ENCODE results near the gene CD300LB. TPM values are rescaled to one million over a fixed set of nuclear protein-coding genes. Genes with fewer than 3 reads are reported as not detected.
"Not testable (repeated sequence)": the region's sequence is repeated elsewhere in the genome, so short reads cannot be mapped to it uniquely, and the experiment has no call there.

Gene CD300LB
- polyA plus RNA-seq, 3 donors = 0.17 to 0.44 (median 0.20) TPM

DNA sequence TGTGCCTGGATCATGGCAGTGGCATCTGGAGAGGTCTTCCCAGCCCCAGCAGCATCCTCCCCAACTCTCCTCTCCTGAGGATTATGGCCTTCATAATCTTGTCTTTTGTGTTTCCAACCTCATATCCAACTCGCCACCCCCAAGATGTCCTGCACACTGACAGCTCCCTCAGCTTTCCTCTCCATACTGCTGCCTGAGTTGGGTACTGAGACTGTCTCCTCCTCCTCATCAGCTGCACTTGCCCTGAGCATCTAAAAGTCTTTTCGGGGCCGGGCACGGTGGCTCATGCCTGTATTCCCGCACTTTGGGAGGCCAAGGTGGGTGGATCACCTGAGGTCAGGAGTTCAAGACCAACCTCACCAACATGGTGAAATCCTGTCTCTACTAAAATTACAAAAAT is 2.0 kb downstream of the CD300LB start:
- DNase-seq (ENCODE audit: extremely low read depth in 1 of 11, low read depth in 9 of 11, low spot score in 4 of 11) = no peak

DNA sequence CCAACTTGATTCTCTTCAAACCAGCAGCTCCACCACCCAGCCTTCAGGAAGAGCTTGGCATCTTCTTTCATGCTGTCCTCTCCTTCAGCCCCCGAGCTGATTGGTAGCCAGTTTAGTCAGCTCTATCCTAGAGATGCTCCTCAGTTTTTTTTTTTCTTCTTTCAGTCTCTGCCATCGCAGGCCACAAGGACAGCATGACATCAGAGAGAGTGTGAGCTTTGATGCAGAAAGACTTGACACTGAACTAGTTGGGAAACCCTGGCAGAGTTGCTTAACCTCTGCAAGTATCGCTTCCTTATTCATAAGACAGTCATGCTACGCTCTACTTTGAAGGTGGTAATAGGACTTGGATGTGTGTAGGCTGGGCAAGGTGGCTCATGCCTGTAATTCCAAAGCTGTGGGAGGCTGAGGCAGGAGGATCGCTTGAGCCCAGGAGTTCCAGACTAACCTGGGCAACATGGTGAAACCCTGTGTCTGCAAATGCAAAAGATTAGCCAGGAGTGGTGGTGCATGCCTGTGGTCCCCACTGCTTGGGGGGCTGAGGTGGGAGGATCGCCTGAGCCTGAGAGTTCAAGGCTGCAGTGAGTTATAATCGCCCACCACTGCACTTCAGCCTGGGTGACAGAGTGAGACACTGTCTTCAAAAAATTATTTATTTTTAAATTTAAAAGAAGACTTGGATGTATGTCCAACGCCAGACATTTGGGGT is 2.6 kb downstream of the CD300LB start:
- no peak for DNase-seq (ENCODE audit: extremely low read depth in 1 of 11, low read depth in 9 of 11, low spot score in 4 of 11)

DNA sequence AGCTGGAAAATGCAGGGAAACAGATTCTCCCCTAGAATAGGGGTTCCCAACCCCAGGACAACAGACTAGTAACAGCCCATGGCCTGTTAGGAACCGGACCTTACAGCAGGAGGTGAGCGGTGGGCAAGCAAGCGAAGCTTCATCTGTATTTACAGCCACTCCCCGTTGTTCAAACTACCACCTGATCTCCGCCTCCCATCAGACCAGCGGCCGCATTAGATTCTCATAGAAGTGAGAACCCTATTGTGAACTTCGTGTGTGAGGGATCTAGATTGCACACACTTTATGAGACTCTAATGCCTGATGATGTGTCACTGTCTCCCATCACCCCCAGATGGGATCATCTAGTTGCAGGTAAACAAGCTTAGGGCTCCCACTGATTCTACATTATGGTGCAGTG is 3.5 kb downstream of the CD300LB start:
- DNase-seq (ENCODE audit: extremely low read depth in 1 of 11, low read depth in 9 of 11, low spot score in 4 of 11) = no peak

DNA sequence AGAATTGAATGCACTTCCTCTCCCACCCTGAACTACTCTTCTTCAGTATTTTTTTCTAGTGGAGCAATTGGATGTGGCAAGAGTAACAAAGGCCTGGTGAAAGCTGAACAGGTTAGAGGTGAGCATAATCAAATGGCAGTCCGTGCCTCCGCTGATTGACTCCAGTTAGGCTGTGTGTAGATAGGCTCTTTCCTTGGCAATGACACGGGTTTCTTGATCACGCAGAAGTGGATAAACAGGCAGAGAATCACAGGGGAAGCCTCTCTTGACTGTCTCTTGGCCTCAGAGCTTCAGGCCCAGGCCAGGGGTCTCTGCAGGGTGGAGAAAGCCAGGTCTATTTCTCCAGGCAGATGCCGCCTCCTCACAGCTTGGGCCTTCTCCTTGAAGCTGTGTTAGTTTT is 4.2 kb downstream of the CD300LB start:
- DNase-seq (ENCODE audit: extremely low read depth in 1 of 11, low read depth in 9 of 11, low spot score in 4 of 11) = no peak

DNA sequence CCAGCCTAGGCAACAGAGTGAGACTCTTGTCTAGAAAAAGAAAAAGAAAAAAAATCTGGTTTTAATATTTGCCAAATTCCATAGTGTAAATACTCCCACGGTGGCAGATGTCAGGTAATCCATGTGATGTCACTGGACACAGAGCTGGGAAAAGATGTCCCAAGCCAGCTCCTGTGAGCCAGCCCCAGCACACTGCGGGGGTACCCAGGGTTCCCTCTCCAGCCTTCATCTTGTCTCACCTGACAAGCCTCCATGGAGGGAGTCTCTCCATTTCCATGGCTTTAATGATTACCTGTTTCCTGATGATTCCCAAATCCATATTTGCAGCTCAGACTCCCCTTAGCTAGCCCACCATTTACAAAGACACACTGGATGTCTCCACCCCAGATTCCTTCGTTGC is 4.6 kb downstream of the CD300LB start:
- no peak for DNase-seq (ENCODE audit: extremely low read depth in 1 of 11, low read depth in 9 of 11, low spot score in 4 of 11)

DNA sequence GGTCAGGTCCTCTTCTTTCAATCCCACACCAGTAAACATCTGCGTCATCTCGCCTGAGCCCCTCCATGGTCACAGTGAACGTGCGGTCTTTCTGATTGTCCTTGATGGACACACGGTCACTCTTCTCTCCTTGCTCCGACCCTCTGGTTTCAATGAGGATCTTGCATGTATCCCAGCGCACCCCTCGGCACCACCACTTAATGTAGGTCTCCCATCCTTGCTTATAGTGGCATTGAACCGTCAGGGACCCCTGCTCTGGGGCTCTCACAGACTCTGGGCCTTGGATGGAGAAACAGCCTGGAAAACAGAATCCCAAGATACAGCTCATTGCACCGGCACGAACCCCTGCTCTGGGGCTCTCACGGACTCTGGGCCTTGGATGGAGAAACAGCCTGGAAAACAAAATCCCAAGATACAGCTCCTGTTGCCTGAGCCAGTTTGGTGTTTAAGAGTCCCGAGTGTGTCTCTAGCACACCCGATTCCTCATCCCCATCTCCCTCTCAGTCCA is 5.4 kb downstream of the CD300LB start:
- DNase-seq (ENCODE audit: extremely low read depth in 1 of 11, low read depth in 9 of 11, low spot score in 4 of 11) = no peak

DNA sequence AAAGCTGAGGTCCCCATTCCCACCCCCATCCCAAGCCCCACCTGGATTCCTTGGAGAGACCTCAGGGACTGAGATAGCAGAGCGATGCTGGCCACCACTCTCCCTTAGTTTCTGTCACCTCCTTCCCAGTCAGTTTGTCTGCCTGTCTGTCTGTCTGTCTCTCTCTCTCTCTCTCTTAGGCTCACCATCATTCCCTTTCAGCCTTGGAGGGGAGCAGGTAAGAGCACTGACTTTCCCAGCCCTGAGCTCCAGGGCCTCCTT is 5.9 kb downstream of the CD300LB start:
- no peak for DNase-seq (ENCODE audit: extremely low read depth in 1 of 11, low read depth in 9 of 11, low spot score in 4 of 11)

DNA sequence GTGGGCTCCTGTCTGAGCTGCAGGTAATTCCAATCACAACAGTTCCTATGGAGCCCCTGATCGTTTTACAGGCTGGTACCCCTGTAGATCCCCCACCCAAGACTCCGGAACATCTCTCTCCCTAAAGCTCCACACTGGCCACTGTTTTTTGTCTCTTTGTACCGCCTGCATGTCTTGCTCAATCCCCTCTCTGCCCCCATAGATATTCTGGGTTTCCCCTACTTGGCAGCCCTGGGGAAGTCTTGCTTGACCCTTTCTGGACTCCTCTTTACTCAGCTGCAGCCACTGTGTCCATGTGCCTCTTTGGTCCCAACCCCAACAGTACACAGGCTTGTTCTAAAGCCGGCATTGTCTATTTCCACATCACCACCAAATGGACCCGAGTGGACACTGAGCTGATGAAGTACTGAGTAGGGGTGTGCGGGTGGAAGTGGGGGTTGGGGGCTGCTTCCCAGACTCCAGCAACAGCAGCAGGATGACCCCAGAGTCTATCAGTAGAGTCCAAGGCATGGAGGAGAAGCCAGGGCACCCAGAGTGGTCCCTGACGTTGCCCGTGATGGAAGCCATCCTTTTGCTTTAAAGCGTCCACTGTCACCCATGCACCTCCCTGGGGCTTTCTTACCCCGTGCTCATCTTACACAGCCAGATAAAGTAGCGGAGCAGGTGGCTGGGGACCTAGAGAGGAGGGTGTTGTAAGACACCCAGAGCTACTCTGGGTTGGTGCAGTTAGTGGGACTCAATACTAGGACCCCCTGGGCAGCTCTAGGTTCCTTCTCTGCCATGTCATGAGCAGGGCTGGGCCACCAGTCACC is 6.4 kb downstream of the CD300LB start:
- no peak for DNase-seq (ENCODE audit: extremely low read depth in 1 of 11, low read depth in 9 of 11, low spot score in 4 of 11)

DNA sequence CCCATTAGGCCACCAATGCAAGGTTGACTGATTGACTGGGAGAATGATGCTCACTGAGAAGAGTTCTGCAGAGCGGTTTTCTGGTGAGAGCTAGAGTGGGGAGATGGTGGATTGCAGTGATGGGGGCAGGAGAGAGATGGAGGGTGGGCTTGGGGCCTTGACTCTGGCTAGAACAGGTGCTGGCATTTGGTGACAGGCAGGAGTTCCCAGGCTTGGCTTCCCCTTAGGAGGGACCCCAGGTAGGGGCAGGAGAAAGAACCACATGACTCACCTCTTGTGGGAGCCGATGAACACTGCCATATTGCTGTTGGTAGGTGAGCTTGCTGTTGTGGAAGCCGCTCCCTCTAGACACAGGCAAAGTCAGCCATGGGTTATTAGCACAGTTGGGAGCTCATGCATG is 8.0 kb downstream of the CD300LB start:
- DNase-seq (ENCODE audit: extremely low read depth in 1 of 11, low read depth in 9 of 11, low spot score in 4 of 11) = no peak

DNA sequence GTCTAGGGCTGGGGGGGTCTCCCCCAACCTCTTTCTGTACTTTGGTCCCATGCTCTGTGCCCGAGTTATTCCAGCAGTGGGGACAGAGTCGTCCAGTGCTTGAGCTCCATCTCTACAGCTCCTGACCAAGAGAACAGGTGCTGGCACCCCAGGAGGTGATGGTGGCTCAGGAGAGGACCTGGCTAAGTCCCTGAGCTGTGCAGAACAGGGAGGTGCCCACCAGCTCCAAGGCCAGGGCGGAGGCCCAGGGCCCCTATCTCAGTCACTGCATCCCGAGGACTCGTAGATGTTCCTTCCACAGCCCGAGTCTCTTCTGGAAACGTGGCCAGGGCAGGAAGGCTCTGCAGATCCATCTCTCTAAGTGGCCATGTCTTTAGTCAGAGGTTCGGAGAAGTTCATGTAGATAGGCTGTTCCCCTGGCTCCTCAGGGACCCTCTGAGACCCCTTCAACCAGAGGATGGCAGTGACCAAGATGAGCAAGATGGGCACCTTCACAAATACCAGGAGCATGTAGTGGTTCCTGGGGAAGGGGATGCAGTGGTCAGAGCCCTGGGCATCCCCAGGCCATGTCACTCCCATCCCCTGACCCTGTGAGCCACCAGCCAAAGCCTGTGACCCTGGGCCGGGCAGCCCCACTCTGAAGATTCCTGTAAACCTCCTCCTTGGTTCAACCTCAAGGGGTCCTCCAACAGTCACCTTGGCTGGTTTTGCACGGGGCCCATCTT is 8.7 kb downstream of the CD300LB start:
- no peak for DNase-seq (ENCODE audit: extremely low read depth in 1 of 11, low read depth in 9 of 11, low spot score in 4 of 11)

DNA sequence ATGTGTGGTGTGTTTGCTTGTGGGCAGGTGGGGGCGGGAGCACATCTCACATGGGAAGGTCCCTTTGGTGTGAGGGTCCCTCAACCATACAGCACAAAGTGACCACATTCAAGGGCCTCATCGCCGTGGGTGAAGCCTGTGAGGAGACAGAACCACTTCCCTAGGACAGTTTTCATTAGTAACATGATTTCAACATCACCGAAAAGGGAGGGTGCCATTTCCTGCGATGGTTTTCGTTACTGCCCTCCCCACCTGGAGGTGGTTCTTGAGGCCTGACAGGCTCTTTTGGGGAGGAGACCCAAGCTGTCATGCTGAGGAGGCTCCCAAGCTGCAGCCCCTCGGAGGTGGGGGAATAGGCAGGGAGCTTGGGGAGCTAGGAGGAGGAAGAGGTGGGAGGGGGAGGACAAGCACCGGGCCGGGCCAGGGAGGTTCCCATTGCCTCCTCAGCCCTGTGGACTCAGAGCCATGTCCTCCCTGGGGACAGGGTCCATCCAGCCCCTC is 9.5 kb downstream of the CD300LB start:
- no peak for DNase-seq (ENCODE audit: extremely low read depth in 1 of 11, low read depth in 9 of 11, low spot score in 4 of 11)

DNA sequence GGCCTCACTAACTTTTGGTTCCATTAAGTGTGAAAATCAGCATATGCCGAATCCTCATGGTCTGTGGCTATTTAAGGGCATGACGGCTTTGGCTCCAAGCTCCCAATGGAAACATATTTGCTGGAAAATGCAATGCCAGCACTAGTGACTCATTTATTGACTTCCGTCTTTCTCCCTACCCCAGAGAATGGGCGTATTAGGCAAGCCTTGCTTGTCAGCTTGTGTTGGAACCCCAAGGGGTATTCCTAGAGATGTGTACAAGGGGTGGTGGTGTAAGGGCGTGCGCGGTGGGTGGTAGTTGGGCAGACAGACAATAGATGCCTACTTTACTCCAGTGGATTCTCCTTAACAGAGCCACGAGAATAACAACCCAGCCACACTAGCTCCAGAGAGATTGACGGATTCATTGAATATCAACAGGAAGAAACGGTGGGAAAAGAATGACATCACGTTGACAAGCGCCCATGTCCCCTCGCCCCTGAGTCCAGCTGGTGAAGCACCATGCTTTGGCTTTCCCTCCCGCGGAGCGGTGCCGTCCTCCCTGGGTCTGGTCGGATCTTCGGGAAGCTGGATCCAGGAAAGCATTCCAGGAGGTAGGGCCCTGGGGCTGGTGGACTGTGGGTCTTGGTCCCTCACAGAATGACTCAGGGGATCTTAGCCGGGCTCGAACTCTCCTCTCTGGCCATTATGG is 10.3 kb downstream of the CD300LB start:
- no peak for DNase-seq (ENCODE audit: extremely low read depth in 1 of 11, low read depth in 9 of 11, low spot score in 4 of 11)

DNA sequence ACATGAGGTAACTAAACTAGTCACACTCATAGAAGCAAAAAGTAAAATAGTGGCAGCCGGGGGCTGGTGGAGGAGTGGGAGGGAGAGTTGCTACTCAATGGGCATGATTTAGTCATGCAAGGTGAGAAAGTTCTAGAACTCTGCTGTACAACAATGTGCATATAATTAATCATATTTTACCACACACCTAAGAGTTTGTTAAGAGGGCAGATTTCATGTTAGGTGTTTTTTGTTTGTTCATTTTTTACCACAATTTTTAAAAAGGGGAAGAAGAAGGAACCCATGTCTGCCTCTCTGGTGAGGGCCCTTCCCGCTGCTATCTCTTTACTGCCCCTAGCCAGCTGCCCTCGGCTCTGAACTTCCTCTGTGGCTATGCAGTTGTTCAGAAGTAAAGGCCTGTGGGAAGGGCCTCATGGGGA is 11.2 kb downstream of the CD300LB start:
- no peak for DNase-seq (ENCODE audit: extremely low read depth in 1 of 11, low read depth in 9 of 11, low spot score in 4 of 11)

DNA sequence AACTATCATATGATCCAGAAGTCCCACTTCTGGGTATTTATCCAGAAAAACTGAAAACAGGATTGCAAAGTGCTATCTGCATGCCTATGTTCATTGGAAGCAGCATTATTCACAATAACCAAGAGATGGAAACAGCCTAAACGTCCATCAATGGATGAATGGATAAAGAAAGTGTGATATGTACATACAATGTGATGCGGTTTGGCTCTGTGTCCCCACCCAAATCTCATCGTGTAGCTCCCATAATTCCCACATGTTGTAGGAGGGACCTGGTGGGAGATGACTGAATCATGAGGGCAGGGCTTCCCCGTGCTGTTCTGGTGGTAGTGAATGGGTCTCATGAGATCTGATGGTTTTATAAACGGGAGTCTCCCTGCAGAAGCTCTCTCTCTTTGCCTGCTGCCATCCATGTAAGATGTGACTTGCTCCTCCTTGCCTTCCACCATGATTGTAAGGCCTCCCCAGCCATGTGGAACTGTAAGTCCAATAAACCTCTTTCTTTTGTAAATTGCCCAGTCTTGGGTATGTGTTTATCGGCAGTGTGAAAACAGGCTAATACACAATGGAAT is 12.8 kb downstream of the CD300LB start:
- DNase-seq (ENCODE audit: extremely low read depth in 1 of 11, low read depth in 9 of 11, low spot score in 4 of 11) = not testable (repeated sequence)

DNA sequence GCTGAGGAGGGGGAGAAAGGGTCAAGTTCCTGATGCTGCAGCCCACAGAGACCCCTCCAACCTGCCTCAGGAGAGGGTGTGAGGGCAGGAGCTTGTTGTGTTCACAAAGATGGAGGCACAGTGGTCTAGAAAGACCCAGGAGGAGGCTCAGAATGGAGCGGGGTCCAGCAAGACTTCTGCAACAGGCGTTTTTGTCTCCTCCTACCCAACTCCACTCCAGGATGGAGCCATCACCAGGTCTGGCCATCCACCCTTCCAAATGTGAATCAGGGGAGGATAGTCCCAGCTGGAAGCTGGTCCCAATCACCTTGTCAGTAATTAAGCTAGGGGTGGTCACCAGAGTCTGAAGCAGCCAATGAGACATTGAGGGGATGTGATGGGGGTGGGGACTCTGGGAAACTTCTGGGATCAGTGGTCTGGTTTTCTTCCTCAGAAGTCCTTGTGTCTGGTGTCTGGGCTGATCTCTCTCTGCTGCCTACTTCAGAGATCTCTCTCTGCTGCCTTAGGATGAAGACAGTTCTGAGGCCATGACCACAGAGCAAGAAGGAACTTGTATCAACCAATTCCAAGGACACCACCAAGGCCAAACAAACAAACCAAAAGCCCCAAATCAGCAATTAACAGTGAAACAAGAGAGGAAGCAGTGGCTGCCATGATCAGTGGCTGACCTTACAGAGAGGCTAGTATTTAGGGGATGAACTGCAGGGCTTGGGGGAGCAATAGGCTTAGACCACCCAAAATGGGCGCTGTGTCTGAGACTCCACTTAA is 14.5 kb downstream of the CD300LB start:
- DNase-seq (ENCODE audit: extremely low read depth in 1 of 11, low read depth in 9 of 11, low spot score in 4 of 11) = no peak

DNA sequence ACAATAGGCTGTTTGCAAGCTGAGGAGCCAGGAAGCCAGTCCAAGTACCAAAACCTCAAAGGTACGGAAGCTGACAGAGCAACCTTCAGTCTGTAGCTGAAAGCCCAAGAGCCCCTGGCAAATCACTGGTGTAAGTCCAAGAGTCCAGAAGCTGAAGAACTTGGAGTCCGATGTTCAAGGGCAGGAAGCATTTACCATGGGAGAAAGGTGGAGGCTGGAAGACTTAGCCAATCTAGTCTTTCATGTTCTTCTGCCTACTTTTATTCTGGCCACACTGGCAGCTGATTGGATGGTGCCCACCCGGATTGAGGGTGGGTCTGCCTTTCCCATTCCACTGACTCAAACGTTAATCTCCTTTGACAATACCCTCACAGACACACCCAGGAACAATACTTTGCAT is 15.3 kb downstream of the CD300LB start:
- DNase-seq (ENCODE audit: extremely low read depth in 1 of 11, low read depth in 9 of 11, low spot score in 4 of 11) = no peak

DNA sequence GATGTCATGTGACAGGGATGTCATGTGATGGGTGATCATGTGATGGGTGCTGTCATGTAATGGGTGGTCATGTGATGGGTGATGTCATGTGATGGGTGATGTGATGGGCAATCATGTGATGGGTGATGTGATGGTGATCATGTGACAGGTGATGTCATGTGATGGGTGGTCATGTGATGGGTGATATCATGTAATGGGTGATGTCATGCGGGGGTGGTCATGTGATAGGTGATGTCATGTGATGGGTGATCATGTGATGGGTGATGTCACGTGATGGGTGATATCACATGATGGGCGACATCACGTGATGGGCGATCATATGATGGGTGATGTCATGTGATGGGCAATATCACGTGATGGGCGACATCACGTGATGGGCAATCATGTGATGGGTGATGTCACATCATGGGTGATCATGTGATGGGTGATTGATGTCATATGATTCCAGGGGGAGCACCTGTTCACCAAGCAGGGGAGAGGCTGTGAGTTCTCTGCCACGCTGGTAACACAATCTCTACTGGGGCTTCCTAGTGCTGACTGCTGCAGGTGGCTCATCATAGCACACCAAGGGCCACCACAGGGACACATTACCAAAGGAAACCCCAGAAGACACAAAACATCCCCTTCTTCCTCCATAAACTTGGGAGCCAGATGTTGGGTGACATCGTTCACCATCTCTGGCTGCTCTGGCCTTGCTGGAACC is 16.5 kb downstream of the CD300LB start:
- DNase-seq (ENCODE audit: extremely low read depth in 1 of 11, low read depth in 9 of 11, low spot score in 4 of 11) = no peak

Measured in renal cortex interstitium (tissue), 11 donors.